HG03095 (cell line): Measurements from ENCODE around the gene GGT1.
A peak's percentile ranks its signal among the peaks of the same experiment; 100 is the strongest.
"Not testable (repeated sequence)": the region's sequence is repeated elsewhere in the genome, so short reads cannot be mapped to it uniquely, and the experiment has no call there.

Experiments
- ATAC-seq: cut with Tn5 transposase; IDR thresholded peaks from one replicate; pipeline ENCODE4 v1.9.1; 2021; ENCODE audit warnings: moderate library complexity; ENCODE audit not compliant: unreplicated experiment

GGT1 gene

DNA sequence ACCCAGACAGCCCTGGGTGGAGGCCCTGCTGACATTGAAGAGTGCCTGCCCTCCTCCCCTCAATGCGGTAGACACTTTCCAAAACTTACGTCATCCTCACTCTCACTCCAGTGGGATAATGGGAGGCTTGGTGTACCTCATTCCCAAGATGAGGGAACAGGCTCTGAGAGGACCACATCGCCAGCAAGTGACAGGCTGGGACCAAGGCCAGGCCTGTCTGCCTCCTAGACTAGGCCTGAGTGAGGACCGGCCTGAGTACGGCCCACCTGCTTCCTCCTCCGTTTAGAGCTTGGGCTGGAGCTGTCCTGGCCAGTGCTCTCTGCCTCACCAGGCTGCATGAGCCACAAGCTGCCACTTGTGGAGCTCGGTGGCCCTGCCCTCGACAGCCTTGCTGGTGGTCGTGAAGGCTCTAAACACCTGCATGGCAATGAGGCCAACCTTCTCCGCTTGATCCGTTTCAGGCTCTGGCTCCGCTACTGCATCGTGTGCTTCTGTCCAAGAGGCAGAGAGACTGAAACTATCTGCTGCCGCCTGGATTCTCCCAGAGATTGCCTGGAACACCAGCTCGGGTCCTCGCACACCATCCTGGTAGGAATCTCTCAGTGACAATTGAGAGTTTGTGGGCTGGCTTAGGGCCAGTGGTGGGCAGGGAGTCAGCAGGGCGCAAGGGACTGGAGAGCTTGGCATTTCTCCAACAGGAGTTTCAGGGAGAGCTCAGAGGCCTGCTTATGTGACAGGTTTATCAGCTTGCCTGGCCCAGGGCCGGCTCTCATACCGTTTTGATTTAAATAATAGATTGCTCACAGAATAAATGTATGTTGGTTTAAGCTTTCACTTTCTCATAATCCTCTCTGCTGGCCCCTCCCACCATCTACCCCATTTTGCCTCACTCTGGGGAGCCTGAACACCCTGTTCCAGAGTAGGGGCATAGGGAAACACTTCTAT, 19.5 kb upstream of the GGT1 start:
- ATAC-seq, result no peak

- no peak for ATAC-seq
These were observed 18.7 kb upstream of the GGT1 start for GRCh38 chr22:24584166-24584790.

GRCh38 chr22:24584871-24585411, 18.1 kb upstream of the GGT1 start:
- no peak for ATAC-seq

- no peak for ATAC-seq
These were observed 17.5 kb upstream of the GGT1 start for GRCh38 chr22:24585461-24585860.

DNA sequence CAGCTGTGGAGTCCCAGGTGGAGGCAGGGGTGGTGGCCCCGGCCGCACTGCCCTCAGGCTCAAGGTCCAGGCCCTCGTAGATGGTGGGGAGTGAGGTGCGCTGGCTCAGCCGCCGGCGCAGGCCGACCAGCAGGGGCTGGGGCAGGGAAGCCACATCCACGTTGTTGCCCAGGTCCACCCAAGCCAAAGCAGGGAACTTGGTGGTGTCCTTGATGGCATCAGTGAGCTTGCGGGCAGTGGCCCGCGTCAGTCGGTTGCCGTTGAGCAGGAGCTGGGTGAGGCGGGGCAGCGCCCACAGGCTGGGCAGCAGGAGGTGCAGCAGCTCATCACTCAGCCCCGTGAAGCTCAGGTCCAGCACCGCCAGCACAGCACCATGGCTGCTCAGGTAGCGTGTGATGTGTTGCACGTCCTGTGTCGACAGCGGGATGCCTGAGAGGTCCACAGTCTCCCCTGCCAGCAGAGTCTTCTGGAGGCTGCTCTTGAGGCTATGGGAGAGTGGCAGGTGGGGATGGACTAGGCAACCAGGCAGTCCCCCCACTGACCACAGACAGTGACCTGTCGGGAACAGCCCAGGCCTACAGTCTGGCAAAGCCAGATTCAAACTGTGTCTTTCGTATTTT, 17.0 kb upstream of the GGT1 start:
- no peak for ATAC-seq

DNA sequence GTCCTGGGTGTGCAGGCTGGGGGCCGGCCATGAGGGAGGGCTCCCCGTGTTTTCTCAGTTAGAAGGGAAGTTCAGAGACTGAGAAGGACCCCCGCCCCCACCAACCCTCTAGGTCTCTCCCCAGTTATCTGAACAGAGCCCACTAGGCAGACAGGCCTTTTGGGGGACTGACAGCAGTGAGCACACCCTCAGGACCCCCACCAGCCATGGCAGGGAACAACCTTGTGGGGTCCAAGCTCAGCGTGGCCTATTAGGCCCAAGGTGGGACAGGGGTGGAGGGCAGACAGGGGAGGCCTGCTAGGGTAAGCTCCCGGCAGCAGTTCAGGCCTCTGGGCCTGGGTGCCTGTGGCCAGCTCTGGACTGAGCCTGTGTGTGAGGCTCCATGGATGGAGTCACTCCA, 15.7 kb upstream of the GGT1 start:
- ATAC-seq, result no peak

DNA sequence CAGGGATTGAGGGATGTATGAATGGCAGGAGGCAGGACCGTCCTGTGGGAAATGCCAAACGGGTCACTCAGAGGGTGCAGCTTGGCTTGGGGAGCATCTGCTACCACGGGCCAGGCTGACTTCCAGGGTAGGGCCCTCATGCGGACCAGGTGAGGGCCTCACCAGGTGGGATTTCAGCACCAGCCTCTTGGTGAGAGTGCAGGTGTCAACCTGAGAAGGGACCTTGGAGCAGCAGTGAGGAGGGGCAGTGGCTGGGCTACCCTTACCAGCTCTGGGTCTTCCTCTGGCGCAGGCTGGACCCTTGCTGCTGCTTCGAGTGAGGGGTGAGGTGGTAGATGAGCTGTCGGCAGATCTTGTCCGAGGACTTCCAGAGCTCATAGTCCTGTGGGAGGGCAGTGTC, 15.0 kb upstream of the GGT1 start:
- no peak for ATAC-seq

DNA sequence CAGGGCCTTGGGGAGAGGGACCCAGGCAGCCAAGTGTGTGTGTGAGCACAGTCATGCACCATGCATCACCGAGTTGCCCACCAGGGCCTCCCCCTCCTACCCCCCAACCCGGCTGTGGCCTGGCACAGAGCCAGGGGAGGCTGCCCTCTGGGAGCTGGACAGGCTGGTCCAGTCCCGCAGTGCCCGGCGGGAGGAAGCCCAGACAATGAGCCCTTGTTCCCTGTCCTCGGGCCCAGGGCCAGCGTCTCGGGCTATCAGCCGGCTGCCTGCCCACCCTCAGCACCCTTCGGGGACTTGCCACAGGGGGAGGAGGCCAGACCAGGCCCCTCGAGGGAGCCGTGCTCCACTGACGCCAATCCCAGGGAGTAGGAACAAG, 14.6 kb upstream of the GGT1 start:
- no peak for ATAC-seq

- ATAC-seq, result no peak
These were observed 14.1 kb upstream of the GGT1 start for GRCh38 chr22:24588757-24589481.

GRCh38 chr22:24589518-24590030, 13.4 kb upstream of the GGT1 start:
- ATAC-seq, result no peak

GRCh38 chr22:24590596-24591173, 12.3 kb upstream of the GGT1 start:
- no peak for ATAC-seq

GRCh38 chr22:24591286-24591830, 11.6 kb upstream of the GGT1 start:
- no peak for ATAC-seq

- ATAC-seq, result no peak
These were observed 10.7 kb upstream of the GGT1 start for GRCh38 chr22:24592058-24592850.

DNA sequence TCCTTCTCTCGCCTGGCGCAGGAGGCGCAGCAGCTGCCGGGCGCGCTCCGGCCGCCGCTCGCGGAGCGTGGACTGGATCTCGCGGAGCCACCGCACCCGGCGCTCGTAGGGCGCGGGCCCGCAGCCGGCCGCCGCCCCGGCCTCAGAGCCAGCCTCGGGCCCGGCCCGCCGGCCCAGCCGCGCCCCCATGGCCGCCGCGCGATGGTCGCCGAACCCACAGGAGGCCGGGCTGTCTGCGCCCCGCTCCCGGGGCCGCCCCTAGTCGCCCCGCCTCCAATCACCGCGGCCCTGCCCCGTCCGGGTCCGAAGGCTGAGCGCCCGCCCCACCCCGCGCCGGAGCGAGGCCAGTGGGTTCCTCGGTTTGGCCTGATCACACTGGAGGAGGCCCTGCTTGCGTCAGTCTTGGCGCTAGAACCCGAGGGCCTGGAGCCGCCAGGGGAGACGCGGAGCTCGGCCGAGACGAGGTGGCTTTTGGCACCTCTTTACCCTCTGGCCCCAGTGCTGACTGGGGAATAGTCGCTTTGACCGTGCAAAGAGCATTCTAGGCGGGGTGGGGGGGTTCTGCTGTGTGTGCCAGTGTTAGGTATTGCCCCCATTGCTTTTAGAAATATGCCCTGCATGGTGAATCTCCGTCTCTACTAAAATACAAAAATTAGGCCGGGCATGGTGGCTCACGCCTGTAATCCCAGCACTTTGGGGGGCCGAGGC, 10.0 kb upstream of the GGT1 start, which contains the start of gene LRRC75B:
TSS of gene LRRC75B (minus strand) at position 223 of the 708 bp plus-strand sequence. CDS start at position 189, 34 bp downstream.
- peak; percentile 75 for ATAC-seq

DNA sequence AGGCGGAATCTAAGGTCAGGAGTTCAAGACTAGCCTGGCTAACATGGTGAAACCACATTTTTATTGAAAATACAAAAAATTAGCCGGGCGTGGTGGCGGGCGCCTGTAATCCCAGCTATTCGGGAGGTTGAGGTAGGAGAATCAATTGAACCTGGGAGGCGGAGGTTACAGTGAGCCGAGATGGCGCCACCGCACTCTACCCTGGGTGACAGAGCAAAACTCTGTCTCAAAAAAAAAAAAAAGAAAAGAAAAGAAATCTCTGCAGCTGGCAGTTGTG, 9.5 kb upstream of the GGT1 start:
- not testable (repeated sequence) for ATAC-seq

DNA sequence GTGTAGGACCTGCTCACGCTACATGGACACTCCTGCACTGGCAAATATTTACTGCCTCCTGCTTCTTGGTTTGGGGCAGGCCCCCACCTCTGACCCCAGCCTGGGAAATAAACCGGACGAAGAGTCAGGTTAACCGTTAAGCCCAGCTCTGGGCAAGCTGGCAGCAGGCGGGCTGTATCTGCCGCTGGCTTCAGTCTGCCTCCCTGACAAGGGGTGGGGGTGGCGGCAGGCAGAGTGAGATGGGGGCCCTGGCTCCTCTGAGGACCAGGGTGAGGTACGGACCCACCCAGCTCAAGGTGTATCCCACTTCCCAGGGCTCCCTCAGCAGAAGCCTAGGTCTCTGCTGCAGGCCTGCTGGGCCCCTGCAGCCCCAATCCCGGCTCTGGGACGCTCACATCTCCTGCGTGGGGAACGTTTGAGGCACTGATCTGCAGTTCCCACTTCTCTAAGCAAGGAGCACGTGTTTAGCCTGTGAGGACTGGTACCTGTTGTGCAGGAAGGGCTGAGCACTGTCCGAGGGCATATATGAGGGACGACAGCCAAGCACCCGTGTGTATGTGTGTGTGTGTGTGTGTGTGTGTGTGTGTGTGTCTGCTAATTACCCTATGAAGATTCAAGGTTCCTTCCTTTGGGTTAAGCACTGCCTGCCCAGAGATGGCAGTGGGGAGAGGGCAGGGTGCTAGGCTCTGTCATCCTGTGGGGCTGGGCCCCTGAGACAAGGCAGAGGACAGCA, 9.0 kb upstream of the GGT1 start:
- no peak for ATAC-seq

DNA sequence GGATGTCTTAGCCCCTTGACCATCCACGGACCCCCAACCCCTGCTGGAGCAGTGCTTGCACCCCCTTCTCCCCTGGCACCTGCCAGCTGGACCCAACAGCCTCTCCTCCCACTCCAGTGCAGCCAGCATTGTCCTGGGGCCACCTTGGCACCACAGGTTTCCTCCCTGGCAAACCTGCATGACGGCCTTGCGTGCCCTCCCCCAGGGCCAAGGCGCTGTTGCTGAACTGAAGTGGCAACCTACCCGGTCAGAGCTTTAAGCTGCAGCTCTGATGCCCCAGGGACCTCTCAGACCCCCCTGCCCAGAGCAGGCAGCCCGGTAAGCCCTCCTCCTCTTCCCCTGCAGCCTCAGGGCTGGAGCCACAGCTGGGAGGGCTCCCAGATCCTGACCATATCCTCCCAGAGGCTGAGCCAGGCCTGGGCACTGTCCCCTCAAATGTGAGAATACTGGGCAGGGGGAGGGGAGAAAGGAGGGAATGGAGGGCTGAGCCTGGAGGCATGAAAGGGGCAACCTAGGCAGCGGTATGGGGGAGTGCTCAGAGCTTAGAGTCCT, 8.3 kb upstream of the GGT1 start:
- ATAC-seq, result no peak

DNA sequence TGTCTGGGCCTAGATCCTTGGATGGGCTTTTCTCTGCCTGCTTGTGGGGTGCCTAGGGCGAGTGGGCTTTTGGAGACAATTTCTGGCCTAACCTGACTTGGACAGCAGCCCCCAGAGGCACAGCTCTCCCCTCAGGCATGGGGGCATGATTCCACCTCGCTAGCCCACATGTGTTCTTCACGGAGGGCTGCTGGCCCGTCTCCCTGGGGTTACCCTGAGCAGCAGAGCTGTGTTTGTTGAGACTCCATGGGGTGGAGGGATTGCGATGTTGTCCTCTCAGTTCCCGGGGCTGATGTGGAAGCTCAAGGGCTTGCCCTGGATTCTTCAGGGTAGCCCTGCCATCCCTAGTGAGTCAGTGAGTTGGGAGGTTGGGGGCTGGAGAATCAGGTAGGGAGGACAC, 7.8 kb upstream of the GGT1 start:
- no peak for ATAC-seq
